ENCODE results near the gene HBE1. TPM values are rescaled to one million over a fixed set of nuclear protein-coding genes. Genes with fewer than 3 reads are reported as not detected.

HBE1 gene
- polyA plus RNA-seq, 12 donors: 1.4 to 85.4 (median 19.9) TPM; not detected in 1

DNA sequence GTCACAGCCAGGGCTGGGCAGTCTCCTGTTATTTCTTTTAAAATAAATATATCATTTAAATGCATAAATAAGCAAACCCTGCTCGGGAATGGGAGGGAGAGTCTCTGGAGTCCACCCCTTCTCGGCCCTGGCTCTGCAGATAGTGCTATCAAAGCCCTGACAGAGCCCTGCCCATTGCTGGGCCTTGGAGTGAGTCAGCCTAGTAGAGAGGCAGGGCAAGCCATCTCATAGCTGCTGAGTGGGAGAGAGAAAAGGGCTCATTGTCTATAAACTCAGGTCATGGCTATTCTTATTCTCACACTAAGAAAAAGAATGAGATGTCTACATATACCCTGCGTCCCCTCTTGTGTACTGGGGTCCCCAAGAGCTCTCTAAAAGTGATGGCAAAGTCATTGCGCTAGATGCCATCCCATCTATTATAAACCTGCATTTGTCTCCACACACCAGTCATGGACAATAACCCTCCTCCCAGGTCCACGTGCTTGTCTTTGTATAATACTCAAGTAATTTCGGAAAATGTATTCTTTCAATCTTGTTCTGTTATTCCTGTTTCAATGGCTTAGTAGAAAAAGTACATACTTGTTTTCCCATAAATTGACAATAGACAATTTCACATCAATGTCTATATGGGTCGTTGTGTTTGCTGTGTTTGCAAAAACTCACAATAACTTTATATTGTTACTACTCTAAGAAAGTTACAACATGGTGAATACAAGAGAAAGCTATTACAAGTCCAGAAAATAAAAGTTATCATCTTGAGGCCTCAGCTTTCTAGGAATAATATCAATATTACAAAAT is 18.6 kb upstream of the HBE1 start:
- DNase-seq: no peak

DNA sequence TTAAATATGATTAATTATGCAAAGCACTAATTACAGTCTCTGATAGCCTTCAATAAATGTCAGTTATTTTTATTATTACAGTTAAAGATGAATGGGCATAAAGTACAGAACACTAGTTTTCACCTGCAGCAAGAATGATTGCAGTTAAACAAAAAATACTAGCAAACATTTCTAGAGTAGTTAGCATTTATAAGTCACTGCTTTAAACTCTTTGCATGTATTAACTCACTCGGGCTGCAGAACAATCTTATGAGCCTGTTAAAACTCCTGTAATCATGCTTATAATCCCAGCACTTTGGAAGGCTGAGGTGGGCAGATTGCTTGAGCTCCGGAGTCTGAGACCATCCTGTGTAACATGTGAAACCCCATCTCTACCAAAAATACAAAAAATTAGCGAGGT is 17.2 kb upstream of the HBE1 start:
- DNase-seq: no peak

DNA sequence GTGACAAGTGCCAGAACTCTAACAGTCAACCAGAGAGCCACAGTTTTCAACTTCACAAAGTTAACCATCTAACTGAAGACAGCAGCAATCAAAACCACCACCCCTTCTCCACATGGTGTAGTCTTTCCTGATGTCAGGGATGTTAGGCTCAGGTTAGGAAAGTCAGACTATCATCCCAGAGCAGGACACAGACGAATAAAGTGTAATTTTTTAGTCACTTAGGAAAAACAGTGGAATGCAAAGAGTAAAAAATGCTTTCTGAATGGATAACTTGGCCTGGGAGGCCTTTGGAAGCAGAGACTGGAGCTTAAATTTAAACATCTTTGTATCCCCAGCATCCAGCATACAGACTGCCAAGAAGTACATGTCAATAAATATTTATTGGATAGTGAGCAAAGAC is 16.6 kb upstream of the HBE1 start:
- no peak for DNase-seq

DNA sequence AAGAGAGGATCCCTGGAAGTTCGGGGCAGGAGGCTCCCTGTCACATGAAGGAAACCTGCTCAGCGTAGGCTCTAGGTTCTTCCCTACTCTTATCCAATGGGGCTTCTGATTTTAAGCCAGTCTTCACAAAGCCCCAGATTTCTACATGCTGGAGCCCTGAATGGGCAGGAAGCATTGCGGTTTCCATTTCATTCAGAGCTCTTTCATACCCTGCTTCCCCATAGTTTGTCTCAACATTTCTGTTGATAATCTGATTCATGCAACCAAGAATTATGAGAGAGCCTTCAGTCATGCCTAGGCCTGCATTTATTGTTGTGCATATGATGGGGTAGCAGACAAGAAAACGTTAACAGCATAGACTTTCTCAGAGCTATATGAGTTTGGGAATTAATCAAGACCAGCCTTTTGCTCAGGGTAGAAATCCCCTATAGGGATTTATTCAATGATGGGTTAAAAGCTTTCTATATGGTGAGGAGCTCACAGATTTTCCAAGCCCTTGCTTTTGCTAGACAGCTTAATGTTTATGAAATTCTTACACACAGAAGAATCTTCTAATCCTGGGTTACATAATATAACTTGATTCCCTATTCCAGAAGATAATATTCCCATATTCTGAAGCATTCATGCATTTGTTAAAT is 16.1 kb upstream of the HBE1 start:
- no peak for DNase-seq

DNA sequence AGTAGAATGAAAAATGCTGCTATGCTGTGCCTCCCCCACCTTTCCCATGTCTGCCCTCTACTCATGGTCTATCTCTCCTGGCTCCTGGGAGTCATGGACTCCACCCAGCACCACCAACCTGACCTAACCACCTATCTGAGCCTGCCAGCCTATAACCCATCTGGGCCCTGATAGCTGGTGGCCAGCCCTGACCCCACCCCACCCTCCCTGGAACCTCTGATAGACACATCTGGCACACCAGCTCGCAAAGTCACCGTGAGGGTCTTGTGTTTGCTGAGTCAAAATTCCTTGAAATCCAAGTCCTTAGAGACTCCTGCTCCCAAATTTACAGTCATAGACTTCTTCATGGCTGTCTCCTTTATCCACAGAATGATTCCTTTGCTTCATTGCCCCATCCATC is 14.9 kb upstream of the HBE1 start:
- DNase-seq: no peak

DNA sequence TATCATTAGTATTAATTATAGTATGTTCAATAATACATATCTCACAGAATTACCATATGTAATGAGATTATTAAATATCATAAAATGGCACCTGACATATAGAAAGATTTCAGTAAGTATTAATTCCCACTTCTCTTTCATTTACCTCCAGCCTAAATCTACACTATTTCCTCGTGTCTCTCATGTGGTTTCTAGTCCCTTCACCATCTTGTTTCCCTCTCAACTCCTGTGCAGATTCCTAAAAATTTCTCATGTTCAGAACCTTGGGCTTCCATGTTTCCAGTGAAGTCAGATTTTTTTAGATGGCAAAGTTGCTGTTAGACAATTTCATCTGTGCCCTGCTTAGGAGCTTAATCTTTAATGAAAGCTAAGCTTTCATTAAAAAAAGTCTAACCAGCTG is 14.1 kb upstream of the HBE1 start:
- no peak for DNase-seq

DNA sequence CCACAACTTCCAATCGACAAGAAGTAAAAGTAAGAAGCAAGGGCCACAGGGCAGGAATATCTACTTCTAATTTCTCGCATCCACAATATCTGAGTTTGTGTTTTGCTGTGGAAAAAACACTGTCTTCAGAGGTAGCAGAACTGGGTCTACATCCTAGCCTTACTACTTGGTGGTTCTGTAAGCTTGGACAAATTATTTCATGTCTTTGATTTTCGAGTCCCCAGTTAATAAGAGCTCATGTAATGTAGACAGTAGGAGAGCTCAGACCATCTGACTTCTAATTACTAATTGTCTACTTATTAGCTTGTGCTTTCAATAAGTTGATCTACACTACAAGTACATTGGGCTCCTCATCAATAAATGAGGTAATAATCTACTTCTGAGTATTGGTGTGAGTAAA is 13.3 kb upstream of the HBE1 start:
- DNase-seq: no peak

DNA sequence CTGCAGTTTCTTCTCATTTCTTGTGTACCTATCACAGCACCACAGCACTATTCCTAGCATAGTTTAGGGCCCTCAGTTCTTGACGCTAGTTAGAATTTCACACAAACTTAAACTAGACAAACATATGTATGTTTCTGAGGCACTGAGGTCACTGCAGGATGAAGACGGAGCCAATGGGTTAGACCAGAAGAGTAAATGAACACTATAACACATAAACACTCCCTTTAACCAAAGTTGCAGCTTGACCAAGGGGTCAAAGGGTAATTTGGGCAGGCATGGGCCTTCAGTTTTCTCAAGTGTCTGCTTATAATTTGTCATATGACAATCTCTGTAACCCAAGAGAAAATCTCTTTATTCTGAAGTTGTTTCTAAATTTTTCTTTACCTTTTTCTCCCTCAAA is 12.9 kb upstream of the HBE1 start:
- DNase-seq: no peak

DNA sequence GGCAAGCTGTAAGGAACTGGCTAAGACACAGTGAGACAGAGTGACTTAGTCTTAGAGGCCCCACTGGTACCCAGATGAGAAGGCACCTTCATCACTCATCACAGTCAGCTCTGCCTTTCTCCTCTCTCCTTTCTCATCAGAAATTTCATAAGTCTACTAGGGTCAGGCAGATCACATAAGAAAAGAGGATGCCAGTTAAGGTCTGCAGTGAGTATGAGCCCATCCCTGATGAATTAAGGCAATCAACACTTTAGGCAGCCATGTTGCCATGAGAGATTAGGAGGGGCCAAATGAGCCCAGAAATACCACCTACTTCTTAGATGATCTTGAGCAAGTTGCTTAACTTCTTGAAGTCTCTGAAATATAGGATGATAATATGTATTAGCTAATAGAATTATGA is 11.9 kb upstream of the HBE1 start:
- DNase-seq: no peak

DNA sequence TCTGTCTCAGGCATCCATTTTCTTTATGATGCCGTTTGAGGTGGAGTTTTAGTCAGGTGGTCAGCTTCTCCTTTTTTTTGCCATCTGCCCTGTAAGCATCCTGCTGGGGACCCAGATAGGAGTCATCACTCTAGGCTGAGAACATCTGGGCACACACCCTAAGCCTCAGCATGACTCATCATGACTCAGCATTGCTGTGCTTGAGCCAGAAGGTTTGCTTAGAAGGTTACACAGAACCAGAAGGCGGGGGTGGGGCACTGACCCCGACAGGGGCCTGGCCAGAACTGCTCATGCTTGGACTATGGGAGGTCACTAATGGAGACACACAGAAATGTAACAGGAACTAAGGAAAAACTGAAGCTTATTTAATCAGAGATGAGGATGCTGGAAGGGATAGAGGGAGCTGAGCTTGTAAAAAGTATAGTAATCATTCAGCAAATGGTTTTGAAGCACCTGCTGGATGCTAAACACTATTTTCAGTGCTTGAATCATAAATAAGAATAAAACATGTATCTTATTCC is 10.9 kb upstream of the HBE1 start:
- DNase-seq: peak; percentile 4

DNA sequence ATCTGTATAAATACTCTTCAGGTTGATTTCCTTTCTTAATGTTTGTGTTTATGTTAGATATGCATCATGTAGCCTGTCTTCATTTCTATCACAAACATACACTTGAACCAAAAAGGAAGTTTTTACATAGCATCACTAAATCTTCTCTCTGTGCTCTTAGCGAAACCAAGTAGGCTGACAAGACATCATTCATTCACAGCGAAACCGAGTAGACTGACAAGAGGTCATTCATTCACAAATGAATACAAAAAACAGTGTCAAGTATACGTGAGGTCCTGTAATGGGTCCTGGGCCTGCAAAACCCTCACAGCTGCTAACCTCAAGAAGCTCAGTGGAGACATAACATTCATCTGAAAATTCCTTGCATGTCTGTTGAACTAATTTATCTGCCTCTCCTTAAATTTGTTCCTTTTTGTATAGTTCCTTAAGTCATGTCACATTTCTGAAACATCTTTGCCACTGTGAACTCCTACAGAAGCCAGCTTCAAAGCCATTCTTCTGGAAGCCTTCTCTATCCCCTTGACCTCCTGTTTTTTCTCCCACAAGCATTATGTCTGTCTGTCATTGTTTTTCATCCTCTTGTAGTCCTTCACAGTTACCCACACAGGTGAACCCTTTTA is 9.8 kb upstream of the HBE1 start:
- no peak for DNase-seq

DNA sequence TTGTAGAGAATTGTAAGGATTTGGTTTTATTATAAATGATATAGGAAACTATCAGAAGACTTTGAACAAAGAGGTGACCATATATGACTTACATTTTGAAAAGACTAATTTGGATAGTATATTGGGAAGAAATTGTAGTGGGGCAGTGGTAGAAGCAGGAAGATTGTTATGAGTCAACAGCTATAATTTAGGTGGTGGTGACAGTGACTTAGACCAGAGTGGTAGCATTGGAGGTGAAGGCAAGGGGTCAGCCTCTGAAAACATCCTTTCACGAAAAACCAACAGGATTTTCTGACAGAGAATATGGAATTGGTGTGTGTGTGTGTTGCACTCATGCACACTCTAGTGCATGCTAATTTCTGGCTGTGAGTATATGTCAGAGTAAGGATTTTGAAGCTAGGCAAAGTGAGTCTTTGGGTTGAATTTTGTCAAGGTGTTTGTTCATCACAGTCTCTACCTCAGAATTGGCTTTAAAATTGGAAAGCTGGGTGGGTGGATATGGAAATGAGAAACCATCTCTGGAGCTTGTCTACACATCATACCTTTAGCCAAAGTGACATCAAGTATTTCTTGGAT is 8.2 kb upstream of the HBE1 start:
- no peak for DNase-seq

DNA sequence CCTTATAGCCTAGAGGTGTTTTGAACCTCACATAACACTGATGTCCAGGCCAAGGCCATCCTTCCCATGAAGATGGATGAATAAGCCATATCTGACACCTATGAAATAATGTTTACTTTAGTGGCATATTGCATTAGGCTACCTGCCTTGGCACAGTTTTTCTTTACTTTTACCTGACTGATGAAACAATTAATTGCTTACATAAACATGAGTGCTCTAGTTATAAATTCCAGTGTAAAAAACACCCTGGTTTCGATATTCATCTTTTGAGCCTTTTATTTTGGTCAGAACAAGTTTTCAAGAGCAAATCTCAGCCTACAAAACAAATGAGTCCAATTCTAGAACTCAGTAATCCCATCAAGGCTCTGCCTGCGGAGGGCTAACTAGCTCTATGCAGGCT is 7.0 kb upstream of the HBE1 start:
- no peak for DNase-seq

DNA sequence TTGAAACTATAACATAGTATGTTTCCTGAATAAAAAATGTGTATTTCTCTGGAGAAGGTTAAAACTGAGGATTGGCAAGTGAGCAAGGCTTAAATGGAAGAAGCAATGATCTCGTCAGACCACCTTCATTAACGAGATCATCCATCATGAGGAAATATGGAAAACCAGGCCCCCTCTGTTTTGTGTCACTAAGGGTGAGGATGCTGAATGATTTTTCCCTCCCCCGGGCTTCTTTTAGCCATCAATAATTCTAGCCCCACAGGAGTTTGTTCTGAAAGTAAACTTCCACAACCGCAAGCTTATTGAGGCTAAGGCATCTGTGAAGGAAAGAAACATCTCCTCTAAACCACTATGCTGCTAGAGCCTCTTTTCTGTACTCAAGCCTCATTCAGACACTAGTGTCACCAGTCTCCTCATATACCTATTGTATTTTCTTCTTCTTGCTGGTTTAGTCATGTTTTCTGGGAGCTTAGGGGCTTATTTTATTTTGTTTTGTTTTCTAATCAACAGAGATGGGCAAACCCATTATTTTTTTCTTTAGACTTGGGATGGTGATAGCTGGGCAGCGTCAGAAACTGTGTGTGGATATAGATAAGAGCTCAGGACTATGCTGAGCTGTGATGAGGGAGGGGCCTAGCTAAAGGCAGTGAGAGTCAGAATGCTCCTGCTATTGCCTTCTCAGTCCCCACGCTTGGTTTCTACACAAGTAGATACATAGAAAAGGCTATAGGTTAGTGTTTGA is 5.8 kb upstream of the HBE1 start:
- DNase-seq: no peak

DNA sequence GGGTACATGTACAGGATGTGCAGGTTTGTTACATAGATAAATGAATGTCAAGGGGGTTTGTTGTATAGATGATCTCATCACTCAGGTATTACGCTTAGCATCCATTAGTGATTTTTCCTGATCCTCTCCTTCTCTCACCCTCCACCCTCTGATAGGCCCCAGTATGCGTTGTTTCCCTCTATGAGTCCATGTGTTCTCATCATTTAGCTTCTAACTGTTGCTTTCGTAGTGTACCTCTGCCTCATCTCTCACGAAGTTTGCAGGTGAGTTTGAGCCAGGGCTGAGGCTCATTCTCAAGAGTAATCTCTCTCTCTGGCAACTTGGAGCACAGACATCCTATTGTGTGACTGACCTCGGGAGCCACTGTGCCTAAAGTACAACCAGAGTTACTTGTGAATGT is 4.7 kb upstream of the HBE1 start:
- DNase-seq: no peak

DNA sequence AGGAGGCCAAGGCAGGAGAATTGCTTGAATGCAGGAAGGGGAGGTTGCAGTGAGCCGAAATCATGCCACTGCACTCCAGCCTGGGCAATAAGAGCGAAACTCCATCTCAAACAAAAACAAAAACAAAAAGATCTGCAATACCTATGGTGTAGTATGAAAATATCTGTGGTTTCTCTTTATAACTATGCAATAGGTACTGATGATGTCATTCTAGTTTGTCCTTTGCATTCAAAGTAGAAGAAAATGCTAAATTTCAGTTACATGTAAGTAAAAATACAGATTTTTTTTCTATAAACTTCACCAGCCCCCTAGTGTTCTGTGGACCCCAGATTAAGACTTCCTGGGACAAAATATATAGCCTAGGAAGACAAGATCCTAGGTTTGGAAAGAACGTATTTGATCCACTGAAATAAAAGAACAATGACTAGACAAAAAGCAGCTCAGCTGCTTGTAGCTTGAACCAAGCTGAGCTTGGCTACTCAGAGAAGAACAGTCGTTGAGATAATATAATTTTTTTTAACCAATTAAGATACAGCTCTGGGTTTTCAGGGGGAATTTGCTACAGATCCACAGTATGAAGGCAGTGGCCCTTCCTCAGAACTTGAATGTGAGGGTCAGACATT is 2.8 kb upstream of the HBE1 start:
- no peak for DNase-seq

DNA sequence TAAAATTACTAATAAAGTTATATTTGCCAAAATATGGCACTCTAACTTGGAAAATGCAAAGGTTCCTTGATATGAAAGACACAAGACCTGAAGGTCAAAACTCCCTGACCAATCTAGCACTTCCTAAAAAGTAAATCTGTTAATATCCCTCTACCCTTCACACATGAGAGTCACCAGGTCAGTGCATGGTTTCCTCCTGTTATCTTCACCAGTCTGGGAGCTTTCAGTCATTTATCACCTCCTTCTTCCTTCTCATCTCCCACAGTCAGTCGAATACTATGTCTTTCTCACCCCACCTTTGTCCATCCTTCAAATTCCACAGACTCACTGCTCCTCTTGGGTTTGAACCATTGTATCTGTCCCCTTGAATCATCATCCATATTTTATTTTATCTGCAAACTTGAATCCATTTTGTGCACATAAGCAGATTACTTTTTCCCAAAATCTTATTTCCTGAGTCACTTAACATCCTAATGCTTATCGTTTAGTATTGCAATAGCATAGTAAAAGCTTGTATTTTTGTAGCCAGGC is 2.6 kb downstream of the HBE1 start:
- no peak for DNase-seq

DNA sequence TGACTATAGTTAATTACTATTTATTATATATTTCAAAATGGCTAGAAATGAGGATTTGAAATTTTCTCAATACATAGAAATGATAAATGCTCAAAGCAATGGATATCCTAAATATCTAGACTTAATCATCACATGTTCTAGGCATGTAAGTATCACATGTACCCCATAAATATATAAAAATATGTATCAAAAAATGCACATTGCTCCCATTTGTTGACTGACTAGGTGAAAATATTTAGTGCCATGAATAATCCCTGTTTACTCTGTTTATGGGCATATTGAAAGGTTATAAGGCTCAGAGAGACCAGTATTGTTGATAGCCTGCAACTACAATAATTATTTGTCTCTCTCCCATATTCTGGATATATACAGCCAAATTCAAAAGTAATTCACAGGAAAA is 3.1 kb downstream of the HBE1 start:
- no peak for DNase-seq

DNA sequence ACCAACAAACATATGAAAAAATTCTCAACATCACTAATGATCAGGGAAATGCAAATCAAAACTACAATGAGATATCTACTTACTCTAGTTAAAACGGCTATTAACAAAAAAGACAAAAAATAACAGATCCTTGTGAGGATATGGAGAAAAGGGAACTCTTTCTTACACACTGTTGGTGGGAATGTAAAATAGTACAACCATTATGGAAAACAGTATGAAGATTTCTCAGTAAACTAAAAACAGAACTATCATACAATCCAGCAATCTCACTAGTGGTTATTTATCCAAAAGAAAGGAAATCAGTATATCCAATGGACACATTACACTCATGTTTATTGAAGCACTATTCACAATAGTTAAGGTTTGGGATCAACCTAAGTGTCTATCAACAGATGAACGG is 3.9 kb downstream of the HBE1 start:
- DNase-seq: no peak

DNA sequence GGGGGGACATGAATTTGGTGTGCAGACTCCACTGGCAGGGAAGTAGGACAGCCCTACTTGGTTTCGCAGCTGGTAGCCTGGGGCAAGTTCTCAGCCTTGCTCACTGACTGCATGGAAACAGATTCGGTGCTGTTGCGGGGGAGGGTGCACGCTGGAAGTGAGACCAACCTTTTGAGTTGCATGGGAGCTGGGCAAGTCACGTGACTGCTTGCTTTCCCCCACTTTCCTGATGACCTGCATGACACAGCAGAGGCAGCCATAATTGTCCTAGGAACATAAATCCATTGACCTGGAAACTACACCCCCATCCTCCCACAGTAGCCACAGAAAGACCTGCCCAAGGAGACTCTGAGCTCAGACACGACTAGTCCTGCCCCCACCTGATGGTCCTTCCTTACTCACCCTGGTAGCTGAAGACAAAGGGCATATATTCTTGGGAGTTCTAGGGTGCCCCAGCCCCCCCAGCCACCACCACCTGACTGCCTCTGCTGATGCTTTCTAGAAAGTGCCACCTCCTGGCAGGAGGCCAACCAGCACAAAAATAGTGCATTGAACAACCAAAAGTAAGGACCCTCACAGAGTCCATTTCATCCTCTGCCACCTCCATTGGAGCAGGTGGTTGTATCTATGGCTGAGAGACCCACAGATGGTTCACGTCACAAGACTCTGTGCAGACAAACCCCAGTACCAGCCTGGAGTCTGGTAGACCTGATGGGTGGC is 11.0 kb downstream of the HBE1 start:
- no peak for DNase-seq

DNA sequence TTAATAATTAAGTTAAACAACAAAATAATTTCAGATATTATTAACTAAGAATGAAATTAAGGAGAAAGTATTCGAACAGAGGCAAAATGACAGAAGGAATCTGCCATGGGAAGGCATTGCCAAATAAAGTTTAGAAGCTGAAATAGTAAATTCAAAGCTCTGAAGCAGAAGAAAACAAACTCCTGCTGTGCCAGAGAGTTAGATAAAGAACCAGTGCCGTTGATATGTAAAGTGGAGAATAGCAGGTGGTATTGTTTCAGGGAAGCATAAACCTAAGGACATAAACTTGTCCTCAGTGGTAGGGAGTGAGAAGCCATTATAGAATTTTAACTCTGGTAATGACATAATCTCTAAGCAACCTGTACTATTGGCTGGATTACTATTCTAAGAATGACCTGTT is 12.4 kb downstream of the HBE1 start:
- no peak for DNase-seq

Data from muscle of arm (tissue), 12 donors.